Measurements from ENCODE around the gene ZDHHC22. TPM values are rescaled to one million over a fixed set of nuclear protein-coding genes. Genes with fewer than 3 reads are reported as not detected.
A peak's percentile ranks its signal among the peaks of the same experiment; 100 is the strongest.

Gene ZDHHC22, protein sequence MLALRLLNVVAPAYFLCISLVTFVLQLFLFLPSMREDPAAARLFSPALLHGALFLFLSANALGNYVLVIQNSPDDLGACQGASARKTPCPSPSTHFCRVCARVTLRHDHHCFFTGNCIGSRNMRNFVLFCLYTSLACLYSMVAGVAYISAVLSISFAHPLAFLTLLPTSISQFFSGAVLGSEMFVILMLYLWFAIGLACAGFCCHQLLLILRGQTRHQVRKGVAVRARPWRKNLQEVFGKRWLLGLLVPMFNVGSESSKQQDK
- not detected in 2 replicates for total RNA-seq (2014; rRNA removed; shearing (Covaris generic))

DNA sequence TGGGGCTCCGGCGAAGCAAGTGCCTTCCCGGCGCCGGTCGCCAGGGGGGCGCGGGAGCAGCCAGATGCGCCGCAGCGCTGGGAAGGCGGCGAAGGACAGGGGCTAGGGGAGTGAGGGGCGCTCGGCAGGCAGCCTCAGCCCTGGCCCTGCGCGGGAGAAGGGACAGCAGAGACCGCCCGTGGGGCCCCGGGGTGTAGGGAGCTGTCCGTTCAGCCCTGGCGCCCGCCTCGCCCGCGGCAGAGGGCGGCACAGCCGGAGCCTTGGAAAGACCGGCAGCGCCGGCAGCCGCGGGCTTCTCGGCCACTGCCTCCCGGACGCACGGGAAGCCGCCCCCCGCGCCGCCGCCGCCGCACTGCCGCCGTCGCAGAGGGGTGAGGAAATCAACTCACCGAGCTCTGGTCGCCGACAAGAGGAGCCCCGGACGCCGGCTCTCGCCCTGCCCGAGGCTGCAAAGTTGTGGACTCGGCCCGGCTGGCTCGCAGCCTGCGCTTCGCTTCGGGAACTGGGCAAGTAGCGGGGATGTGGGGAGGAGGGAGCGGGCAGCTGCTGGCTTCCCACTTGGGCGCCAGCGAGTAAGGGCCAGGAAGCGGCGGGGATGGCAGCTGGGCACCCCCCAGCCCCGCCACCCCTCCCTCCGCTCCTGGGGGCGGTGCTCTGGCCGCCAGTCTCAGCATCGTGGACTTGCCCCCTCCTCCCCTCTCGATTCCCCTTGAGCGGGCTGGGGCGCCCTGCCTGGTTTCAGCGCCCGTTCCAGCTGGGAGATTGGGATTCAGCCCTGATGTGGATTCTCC is at the start of gene ZDHHC22:
Gene ZDHHC22 (minus strand): TSS at position 578 of the 791 bp plus-strand sequence. CDS start 2,053 bp downstream, outside the sequence.
- peak; percentile 54 for DNase-seq (ENCODE audit: low read depth)

DNA sequence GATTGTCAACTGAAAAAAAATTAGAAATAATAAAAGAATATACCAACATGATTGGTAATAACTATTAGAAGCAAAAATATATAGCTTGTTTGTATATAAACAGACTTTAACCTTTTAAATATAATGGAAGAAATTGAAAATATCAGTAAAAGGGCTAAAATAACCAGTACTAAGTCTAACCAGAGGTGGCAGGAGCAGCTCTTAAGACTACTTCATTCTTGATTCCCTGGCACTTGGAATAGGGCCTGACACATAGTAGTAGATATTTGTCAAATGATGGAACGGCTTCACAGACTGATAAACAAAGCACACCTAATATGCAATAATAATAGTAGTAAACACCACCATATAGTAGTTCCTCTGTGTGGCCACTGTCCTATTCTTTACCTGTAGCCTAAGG is 49.4 kb upstream of the ZDHHC22 start:
- DNase-seq (ENCODE audit: low read depth), result no peak

GRCh38 chr14:77189479-77189878 is 47.9 kb upstream of the ZDHHC22 start:
- no peak for DNase-seq (ENCODE audit: low read depth)

DNA sequence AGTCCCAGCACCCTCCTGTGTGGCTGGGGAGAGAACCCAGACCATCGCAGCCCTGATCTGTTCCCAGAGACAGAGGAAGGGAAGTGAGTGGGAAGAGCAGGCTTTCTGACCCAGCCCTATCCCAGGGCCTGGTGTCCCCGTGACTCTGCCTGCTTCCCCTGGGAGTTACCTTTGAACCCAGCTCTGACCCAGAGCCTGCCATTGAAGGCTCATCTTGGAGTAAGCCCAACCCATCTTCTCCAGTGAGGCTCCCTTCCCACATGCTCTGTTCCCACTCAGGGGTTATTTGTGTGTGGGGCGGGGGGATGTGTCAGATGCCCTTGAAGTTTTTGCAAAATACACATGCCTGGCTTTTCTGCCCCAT is 46.0 kb upstream of the ZDHHC22 start:
- DNase-seq (ENCODE audit: low read depth), result no peak

DNA sequence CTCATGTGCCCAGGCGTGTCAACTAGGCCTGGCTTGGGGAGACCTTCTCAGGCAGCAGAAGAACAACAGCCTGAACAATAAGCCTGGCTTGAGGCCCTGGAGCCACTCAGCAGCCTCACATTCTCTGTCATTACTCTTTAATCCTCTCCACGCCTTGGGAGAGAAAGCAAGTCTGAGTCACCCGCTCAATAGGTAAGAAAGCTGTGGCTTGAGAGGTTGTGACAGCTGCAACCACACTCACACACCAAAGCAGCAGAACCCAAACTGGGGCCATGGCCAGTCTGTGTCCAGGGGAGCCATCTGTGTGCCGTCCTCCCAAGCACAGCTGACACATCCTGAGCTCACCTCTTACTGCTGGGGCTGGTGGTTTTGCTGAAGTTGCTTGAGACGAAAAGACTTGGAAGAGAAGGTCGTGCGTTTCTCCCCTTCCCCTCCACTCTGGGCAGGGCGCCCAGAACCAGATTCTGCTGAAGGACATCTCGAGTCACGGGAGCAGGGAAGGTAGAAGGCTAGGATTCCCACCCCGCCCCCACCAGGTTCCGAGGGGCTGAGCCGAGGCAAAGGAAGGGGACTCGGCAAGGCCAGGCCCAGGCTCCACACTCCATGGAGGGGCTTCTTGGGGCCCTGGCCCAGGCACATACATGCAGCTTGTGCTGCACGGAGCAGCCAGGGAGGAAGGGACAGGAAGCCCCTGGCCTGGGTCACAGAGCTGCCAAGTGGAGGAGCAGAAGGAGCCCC is 45.5 kb upstream of the ZDHHC22 start:
- peak; percentile 92 for DNase-seq (ENCODE audit: low read depth)

DNA sequence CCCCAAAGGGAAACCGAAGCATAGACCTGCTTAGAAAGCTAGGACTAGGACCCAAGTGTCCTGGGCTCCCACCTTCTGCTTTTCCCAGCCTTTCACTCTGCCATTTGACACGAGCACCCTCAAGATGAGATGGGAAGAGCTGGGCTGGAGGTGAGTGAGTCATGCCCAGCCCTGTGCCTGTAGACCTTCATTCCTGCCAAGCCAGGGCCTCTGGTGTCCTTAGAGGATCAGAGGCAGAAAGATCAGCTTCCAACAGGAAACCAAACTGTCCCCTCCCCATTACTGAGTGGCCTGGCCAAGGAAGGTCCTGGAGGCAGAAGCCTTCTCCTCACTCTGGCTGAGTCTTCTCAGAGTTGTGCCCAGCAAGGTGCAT is 43.5 kb upstream of the ZDHHC22 start:
- peak; percentile 27 for DNase-seq (ENCODE audit: low read depth)

GRCh38 chr14:77184396-77185092 is 43.0 kb upstream of the ZDHHC22 start:
- peak; percentile 35 for DNase-seq (ENCODE audit: low read depth)

DNA sequence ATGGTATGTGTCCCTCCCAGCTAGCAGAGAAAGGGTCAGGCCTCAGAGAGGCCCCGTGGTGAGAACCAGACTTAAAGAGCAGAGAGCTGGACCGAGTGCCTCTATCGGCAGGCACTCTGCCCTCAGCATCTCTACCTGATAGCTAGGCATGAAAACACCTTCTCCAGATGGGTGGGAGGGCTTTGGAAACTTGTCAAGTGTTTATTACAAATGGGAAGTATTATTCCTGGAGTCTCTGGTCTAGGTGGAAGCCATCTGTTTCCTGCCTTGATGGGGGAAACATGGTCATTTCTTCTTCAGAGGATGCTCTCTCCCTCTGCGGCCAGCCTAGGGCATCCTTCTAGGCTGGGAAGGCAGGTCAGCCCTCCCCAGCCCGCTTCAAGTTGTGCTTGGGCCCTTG is 42.3 kb upstream of the ZDHHC22 start:
- no peak for DNase-seq (ENCODE audit: low read depth)

DNA sequence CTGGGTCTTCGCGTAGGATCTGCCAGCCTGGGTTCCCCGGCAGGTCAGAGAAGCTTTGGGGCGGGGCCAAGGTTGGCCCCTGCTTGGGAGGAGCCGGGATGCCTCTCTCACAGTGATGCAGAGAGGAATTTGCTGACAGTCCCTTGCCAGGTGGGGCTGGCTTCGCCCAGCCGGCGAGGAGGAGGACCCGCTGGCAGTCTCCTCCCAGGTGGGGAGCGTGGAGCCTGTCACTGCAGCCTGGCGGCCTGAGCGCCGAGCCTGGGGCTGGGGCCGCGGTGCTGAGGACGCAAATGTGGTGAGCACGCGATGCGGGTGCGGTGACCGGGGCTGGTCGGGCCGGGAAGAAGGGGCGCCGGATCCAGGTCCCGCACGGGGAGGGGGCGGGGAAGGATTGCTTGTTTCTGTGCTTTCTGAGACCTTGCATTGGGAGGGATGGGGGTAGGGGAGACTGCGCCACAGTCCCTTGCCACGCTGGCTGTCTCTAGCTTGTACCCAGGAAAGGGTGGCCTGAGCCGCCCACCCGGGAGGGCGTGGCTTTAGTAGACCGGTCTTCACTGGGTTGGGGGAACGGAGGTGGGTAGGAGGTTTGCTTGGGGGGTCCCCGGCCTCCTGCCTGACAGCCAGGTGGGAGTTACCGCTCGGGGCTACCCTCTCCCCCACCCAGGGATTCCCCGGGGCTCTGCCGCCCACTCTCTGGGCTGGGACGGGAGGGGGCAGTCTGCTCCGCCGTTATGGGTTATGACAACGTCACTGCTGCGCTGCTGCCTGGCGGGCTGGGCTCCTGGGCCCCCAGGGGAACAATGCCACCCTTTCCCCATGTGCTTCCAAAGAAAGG is 40.2 kb upstream of the ZDHHC22 start, which contains the start of gene TMEM63C:
Gene TMEM63C (plus strand): TSS at position 196 of the 835 bp plus-strand sequence. CDS start 37,016 bp downstream, outside the sequence.
- peak; percentile 78 for DNase-seq (ENCODE audit: low read depth)

GRCh38 chr14:77180726-77181602 is 39.4 kb upstream of the ZDHHC22 start:
- DNase-seq (ENCODE audit: low read depth), result peak; percentile 54

DNA sequence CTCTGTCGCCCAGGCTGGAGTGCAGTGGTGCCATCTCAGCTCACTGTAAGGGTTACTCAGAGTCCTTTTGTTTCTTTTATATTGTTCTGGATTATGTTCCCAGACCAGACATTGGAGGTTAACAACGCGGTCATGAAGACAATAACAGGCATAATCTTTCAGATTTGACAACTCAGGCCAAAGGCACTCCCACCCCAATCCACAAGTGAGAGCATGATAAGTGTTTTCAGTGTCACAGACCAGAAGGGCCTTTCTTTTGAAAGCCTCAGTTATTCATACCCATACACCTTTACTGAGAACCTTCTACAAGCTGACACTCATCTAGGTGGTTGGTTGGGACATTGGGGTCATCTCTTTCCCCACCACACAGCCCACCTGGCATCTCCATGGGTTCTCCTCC is 37.1 kb upstream of the ZDHHC22 start:
- DNase-seq (ENCODE audit: low read depth), result no peak

- DNase-seq (ENCODE audit: low read depth), result no peak
Measured at GRCh38 chr14:77177702-77178101, 36.1 kb upstream of the ZDHHC22 start.

DNA sequence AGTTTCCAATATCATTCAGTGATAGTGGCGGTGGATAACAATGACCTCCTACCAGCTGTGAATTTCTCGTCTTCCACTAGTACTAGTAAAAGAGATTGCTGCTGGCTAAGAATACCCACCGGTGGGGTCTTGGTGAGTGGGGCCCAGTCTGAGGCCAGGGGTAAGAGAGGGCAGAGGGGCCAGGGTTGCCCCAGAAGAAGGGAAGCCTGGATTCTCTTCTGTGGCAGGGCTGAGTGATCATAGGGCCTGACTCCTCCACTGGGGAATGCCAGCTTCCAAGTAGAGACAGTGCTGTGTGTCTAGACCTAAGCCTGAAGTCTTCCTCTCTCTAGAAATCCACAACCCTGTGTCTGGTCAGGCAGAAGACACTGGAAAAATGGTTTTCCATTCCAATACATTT is 34.3 kb upstream of the ZDHHC22 start:
- DNase-seq (ENCODE audit: low read depth), result no peak

DNA sequence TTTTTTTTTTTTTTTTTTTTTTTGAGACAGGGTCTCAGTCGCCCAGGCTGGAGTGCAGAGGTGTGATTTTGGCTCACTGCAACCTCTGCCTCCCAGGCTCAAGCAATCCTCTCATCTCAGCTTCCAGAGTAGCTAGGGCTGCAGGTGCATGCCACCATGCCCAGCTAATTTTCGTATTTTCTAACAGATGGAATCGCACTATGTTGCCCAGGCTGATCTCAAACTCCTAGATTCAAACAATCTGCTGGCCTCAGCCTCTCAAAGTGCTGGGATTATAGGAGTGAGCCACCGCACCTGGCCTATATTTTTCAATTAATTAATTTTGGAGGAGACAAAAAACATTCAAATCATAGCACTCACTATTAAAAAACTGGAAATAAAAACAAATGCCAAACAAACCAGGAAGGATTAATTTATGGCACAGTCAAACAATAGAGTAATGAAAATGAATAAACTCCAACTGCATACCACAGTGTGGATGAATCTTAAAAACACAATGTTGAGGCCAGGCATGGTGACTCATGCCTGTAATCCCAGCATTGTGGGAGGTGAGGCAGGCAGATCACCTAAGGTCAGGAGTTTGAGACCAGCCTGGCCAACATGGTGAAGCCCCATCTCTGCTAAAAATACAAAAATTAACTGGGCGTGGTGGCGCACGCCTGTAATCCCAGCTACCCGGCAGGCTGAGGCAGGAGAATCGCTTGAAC is 32.5 kb upstream of the ZDHHC22 start:
- DNase-seq (ENCODE audit: low read depth), result peak; percentile 63

- DNase-seq (ENCODE audit: low read depth), result no peak
Measured at GRCh38 chr14:77172916-77173315, 31.3 kb upstream of the ZDHHC22 start.

DNA sequence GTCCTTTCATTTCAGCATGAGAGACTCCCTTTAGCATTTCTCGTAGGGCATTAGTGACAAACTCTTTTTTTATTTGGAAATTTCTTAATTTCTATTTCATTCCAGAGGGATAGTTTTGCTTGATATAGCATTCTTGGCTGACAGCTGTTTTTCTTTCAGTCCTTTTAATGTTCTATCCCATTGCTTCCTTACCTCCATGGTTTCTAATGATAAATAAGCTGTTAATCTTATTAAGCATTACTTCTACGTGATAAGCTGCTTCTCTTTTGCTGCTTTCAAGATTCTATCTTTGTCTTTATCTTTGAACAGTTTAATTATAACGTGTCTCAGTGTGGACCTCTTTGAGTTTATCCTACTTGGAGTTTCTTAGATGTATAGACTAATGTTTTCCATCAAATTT is 28.5 kb upstream of the ZDHHC22 start:
- DNase-seq (ENCODE audit: low read depth), result no peak

DNA sequence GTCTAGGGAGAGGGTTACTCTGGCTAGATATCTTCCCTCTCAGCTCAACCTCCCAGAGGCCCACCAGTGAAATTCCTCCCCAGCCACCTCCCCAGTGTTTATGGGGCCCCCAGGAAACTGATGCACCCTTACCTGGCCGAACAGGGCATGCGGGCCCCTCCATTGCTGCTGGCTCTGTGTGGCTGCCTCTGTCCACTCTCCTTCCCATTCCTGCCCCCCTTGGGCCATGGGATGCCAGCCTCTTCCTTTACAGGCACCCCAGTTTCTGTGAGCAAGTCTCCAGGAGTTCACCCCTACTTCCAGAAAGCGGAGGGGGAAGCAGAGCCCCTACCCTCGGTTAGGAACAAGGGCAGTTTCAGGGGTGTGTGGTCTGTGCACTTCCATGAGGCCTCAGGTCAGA is 19.4 kb upstream of the ZDHHC22 start:
- DNase-seq (ENCODE audit: low read depth), result no peak

- DNase-seq (ENCODE audit: low read depth), result no peak
Measured at GRCh38 chr14:77158882-77159255, 17.3 kb upstream of the ZDHHC22 start.

GRCh38 chr14:77158175-77158881 is 16.7 kb upstream of the ZDHHC22 start:
- DNase-seq (ENCODE audit: low read depth), result peak; percentile 82
